Measurements from ENCODE around the gene SLC26A4.

SLC26A4 gene

DNA sequence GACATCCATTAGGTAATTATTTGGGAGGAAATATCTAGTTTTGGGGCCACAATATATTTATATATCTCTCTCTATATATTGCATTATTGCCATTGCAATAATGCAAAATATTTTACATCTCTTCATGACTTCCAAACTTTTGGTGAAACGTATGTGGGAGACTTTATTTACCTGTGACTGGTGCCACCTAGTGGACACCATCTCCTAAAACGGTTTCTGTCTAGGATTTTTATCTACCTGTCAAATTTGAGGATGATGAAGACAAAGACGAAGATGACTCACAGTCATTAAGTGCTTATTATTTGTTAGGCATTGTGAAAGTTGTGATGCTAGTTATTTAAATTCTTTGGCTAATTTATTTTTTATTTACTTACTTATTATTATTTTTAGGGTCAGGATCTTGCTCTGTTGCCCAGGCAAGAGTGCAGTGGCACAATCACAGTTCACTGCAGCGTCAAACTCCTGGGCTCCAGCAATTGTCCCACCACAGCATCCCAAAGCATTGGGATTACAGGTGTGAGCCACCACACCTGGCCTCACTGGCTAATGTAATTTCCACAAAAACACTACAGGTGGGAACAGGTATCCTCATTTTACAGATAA is 64.6 kb downstream of the SLC26A4 start:
- TF ChIP-seq, protein P1, sequence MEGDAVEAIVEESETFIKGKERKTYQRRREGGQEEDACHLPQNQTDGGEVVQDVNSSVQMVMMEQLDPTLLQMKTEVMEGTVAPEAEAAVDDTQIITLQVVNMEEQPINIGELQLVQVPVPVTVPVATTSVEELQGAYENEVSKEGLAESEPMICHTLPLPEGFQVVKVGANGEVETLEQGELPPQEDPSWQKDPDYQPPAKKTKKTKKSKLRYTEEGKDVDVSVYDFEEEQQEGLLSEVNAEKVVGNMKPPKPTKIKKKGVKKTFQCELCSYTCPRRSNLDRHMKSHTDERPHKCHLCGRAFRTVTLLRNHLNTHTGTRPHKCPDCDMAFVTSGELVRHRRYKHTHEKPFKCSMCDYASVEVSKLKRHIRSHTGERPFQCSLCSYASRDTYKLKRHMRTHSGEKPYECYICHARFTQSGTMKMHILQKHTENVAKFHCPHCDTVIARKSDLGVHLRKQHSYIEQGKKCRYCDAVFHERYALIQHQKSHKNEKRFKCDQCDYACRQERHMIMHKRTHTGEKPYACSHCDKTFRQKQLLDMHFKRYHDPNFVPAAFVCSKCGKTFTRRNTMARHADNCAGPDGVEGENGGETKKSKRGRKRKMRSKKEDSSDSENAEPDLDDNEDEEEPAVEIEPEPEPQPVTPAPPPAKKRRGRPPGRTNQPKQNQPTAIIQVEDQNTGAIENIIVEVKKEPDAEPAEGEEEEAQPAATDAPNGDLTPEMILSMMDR (IDR thresholded peaks at IDR 0.05; ENCODE audit: low read depth, low read length, missing control alignments): peak; percentile 52
- DNase-seq (ENCODE audit: extremely low read depth, low read depth): peak; percentile 30
- H3K4me3 ChIP-seq (replicated peaks; ENCODE audit: low read depth, low read length): no peak overlapping the region

DNA sequence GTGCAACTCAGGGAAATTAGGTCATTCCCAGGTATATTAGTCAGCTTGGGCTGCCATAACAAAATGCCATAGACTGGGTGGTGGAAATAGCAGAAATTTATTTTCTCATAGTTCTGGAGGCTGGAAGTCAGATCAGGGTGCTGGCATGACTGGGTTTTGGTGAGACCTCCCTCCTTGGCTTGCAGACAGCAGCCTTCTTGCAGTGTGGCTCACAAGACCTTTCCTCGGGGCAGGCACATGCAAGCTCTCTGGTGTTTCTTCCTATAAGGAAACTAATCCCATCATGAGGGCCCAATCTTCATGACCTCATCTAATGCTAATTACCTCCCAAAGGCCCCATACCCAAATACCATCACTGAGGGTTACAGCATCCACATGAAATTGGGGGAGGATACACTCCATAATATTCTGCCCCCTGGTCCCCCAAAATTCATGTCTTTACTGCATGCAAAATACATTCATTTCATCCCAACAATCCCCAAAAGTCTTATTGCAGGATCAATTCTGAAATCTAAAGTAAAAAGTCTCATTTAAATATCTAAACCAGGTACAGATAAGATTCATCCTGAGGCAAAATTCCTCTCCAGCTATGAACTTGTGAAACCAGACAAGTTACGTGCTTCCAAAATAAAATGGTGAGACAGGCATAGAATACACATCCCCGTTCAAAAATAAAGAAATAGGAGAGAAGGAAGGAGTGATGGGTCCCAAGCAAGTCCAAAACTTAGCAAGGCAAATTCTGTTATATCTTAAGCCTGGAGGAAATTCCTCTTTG is 65.9 kb downstream of the SLC26A4 start:
- H3K4me3 ChIP-seq (replicated peaks; ENCODE audit: low read depth, low read length): no peak overlapping the region
- no peak for DNase-seq (ENCODE audit: extremely low read depth, low read depth)
- TF ChIP-seq, protein P1 (IDR thresholded peaks at IDR 0.05; ENCODE audit: low read depth, low read length, missing control alignments): no peak

GRCh38 chr7:107728276-107728675 is 67.6 kb downstream of the SLC26A4 start:
- no peak for DNase-seq (ENCODE audit: extremely low read depth, low read depth)
- TF ChIP-seq, protein P1 (IDR thresholded peaks at IDR 0.05; ENCODE audit: low read depth, low read length, missing control alignments): no peak
- H3K4me3 ChIP-seq (replicated peaks; ENCODE audit: low read depth, low read length): no peak overlapping the region

GRCh38 chr7:107742678-107743566 is 82.3 kb downstream of the SLC26A4 start:
- H3K4me3 ChIP-seq (replicated peaks; ENCODE audit: low read depth, low read length): peak overlapping the region; percentile 70
- peak; percentile 1 for DNase-seq (ENCODE audit: extremely low read depth, low read depth)
- TF ChIP-seq, protein P1 (IDR thresholded peaks at IDR 0.05; ENCODE audit: low read depth, low read length, missing control alignments): no peak

DNA sequence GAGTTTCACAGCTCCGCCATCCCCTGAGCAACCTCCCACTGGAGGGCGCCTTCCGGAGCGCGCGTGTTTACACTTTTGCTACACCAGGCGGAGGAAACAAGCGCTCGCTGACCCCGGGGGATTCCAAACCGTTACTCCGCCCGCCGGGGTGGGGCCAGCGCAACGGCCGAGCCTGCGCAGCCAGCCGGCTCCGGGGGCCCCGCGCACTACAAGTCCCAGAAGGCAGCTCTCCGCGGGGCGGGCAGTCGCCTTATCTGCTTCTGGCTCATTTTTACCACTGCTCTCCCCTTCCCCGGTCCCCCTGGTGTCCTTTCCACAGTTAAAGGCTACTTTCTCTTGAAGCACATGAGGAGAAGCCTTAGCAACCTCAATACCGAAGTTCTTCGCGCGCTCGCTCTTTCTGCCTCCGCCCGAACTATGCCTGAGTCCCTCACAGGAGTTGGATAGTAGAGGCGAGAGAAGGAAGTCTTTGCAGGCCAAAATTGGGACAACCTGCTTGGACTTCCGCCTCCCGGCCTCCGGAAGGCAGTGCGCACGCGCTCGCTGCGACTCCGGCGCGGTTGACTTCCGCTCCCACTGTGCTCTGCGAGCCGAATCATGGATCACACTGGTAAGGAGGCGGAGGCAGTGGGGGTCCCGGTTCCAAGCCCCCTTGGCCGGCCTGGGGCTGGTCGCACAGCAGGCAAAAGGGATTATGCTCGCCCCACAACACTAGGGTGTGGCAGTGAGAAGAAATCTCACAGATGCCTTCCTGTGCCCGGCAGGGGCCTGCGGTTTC is 83.1 kb downstream of the SLC26A4 start, which contains the start of gene CBLL1:
Gene CBLL1 (plus strand): TSS at position 576 of the 778 bp plus-strand sequence. CDS start 22 bp downstream, at position 598.
- H3K4me3 ChIP-seq (replicated peaks; ENCODE audit: low read depth, low read length): peak within 1 kb of the TSS; percentile 70
- TF ChIP-seq, protein P1 (IDR thresholded peaks at IDR 0.05; ENCODE audit: low read depth, low read length, missing control alignments): peak; percentile 70
- DNase-seq (ENCODE audit: extremely low read depth, low read depth): peak; percentile 84

- peak overlapping the region; percentile 70 for H3K4me3 ChIP-seq (replicated peaks; ENCODE audit: low read depth, low read length)
- DNase-seq (ENCODE audit: extremely low read depth, low read depth): no peak
- TF ChIP-seq, protein P1 (IDR thresholded peaks at IDR 0.05; ENCODE audit: low read depth, low read length, missing control alignments): no peak
Observed at GRCh38 chr7:107744345-107744750, 83.7 kb downstream of the SLC26A4 start.
